Measurements from ENCODE around the gene KCTD4. TPM values are rescaled to one million over a fixed set of nuclear protein-coding genes. Genes with fewer than 3 reads are reported as not detected.
"Not testable (repeated sequence)": the region's sequence is repeated elsewhere in the genome, so short reads cannot be mapped to it uniquely, and the experiment has no call there.

Gene KCTD4
- polyA plus RNA-seq, 6 donors from 2014 or later: 0.21 to 0.40 (median 0.35) TPM; not detected in 3

DNA sequence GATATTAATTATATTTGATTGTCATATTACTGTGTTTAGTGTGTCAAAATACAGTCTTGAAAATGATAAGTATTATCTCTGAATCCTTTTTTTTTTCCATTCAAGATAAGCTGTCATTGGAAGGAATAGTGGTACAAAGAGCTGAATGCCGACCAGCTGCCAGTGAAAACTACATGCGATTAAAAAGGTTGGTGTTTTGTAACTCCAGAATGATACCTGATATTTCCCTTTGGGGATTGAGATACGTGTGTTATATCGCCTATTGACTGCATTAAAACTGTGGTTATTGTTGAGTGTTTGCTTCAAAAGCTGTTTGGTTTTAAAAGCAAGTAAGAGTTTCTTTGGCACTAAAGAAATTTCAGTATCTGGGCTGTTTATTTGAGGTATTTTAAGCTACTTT lies 6.5 kb upstream of the KCTD4 start:
- Mint-ChIP-seq H3K36me3 (peaks cover 20 to 23% of the 10 kb centered on the region in 2 donors), H3K9me3 (peaks cover 0 to 2% (median 0%) of the 10 kb centered on the region in 7 donors), H3K27me3 (no peaks in the 10 kb centered on the region), H3K4me3 (no peak overlapping the region), H3K4me1 (peaks cover 4 to 20% (median 9%) of the 10 kb centered on the region in 3 donors), H3K27ac (no peak overlapping the region)
- no peak for ATAC-seq (ENCODE audit: low read depth in 2 of 2)
- DNase-seq: no peak

DNA sequence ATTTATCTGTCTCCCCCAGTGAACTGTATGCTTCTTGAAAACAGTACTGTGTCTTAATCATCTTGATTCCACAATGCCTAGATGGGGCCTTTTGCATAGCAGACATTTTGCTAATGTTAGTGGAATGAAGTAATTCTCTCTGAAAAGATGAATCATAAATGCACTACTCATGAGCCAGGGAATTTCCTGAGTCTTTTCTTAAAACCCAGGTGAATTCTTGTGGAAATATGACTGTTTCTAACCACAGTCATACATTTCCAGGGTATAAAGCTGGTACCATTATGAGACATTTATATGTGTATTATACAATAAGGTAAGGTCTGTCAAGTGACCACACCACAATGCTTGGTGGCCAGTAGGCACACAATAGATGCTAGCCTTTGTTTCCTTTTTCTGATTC lies 5.5 kb upstream of the KCTD4 start:
- Mint-ChIP-seq H3K4me1 (peaks cover 4 to 19% (median 15%) of the 10 kb centered on the region in 3 donors), H3K27me3 (no peaks in the 10 kb centered on the region), H3K9me3 (peaks cover 0 to 4% (median 0%) of the 10 kb centered on the region in 7 donors), H3K4me3 (no peak overlapping the region), H3K27ac (no peak overlapping the region), H3K36me3 (peaks cover 20 to 31% of the 10 kb centered on the region in 2 donors)
- ATAC-seq (ENCODE audit: low read depth in 2 of 2) (no peak), DNase-seq (no peak)

DNA sequence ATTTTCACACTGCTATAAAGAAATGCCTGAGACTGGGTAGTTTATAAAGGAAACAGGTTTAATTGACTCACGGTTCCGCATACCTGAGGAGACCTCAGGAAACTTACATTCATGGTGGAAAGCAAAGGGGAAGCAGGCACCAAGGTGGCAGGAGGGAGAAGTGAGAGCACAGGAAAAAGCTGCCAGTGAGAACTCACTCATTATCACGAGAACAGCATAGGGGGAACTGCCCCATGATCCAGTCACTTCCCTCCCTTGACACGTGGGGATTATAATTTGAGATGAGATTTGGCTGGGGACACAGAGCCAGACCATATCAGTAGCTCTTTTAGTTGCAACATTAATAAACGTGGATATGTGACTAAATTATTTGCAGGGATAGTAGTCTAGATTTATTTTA lies 4.3 kb upstream of the KCTD4 start:
- Mint-ChIP-seq H3K36me3 (peaks cover 11 to 22% of the 10 kb centered on the region in 2 donors), H3K4me1 (peaks cover 4 to 15% (median 11%) of the 10 kb centered on the region in 3 donors), H3K4me3 (no peak overlapping the region), H3K27me3 (no peaks in the 10 kb centered on the region), H3K27ac (peak overlapping the region in 2 of 6 donors; percentile 13 to 74), H3K9me3 (peaks cover 0 to 4% (median 0%) of the 10 kb centered on the region in 7 donors)
- ATAC-seq (ENCODE audit: low read depth in 2 of 2): peak in 1 of 2 donors; percentile 40
- DNase-seq: no peak

DNA sequence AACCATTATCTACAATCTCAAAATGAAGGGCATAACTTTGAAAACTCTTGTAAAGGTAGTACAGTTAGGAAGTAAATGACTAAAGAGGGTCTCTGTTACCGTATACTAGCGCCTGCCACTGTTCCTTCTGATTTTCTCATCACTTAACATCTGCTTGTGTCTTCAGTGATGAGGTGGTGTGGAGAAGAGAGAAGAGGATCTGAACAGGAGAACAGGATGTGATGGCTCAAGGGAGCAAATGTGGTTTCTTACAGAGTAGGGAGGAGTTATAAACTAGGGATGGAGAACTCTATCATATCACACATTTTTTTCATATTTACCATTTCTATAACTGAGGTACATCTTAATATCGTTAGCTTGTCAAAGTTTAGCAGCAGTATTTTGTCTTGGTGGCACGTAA lies 1.1 kb downstream of the KCTD4 start:
- H3K9me3 Mint-ChIP-seq: peaks cover 0 to 4% (median 0%) of the 10 kb centered on the region in 7 donors
- H3K27ac Mint-ChIP-seq: peak overlapping the region in 4 of 6 donors; percentile 2 to 57 (median 16)

DNA sequence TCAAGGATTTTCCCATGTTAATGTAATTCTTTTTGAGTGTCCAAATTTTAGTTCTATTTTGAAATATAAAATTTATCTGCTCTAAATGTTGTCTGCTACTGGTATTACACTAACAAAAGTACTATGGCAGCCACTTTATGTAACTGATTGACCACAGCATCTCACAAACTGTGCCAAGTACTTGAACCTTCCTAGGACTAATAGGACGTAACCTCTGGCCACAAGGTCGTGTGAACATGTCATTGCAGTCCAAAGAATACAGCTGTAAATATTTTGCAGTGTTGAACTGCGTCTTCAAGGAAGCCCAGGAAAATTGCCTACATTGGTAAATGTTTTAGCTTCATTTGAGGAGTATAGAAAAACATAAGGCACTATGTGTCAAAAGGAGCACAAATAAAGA lies 1.9 kb downstream of the KCTD4 start:
- peaks cover 0 to 4% (median 0%) of the 10 kb centered on the region in 7 donors for H3K9me3 Mint-ChIP-seq
- peaks cover 25 to 32% (median 29%) of the 10 kb centered on the region in 3 donors for H3K4me1 Mint-ChIP-seq
- H3K36me3 Mint-ChIP-seq: peaks cover 7 to 16% of the 10 kb centered on the region in 2 donors
- no peak overlapping the region for H3K4me3 Mint-ChIP-seq
- ATAC-seq (ENCODE audit: low read depth in 2 of 2) (no peak), DNase-seq (no peak)
- no peaks in the 10 kb centered on the region for H3K27me3 Mint-ChIP-seq
- H3K27ac Mint-ChIP-seq: no peak overlapping the region

More for the DNA sequence above, 1.1 kb downstream of the KCTD4 start:
- Mint-ChIP-seq H3K36me3 (peaks cover 7 to 16% of the 10 kb centered on the region in 2 donors), H3K4me1 (peaks cover 21 to 33% (median 30%) of the 10 kb centered on the region in 3 donors), H3K4me3 (no peak overlapping the region), H3K27me3 (no peaks in the 10 kb centered on the region)
- ATAC-seq (ENCODE audit: low read depth in 2 of 2) (no peak), DNase-seq (no peak)

DNA sequence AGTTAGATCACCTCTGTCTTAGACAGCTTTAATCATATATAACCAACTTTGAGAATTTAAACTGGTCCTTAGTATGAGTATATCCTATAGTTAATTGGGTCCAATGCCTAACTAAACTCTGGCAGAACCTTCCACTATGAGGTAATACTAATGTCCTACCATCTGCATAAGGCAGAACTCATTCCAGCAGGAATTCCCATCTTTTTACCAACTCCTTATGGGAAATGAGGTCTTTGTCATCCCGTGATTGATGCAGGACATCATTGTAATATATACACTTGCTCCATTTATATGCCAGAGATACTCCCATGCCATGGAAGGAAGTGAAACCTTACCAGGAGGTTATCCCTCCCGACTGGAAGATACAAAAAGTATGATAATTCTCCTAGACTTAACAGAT lies 2.8 kb downstream of the KCTD4 start:
- peaks cover 0 to 4% (median 0%) of the 10 kb centered on the region in 7 donors for H3K9me3 Mint-ChIP-seq
- H3K27ac Mint-ChIP-seq: no peak overlapping the region
- no peak for ATAC-seq (ENCODE audit: low read depth in 2 of 2)
- no peak overlapping the region for H3K4me3 Mint-ChIP-seq
- DNase-seq: no peak
- no peaks in the 10 kb centered on the region for H3K27me3 Mint-ChIP-seq
- peaks cover 25 to 32% (median 29%) of the 10 kb centered on the region in 3 donors for H3K4me1 Mint-ChIP-seq
- peaks cover 7 to 16% of the 10 kb centered on the region in 2 donors for H3K36me3 Mint-ChIP-seq

DNA sequence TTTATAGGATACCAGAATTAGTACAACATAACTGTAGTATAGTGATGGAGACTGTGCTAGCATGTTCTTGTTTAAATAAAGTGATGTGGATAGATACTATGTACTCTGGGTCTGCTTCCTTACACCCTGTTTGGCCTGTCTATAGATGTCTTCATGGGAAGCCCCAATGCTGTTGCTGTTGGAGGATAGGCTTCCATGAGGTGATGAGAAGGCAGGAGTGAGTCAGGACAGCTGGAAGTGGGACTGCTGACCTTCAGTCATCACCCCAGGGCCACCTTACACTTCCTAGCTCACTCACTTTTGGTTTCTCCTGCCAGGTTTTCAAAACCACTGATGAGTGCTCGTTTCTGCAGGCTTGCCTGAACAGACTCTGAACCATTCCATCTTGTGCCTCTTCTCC lies 4.2 kb downstream of the KCTD4 start:
- peak overlapping the region in 1 of 8 donors; percentile 18 for H3K4me3 Mint-ChIP-seq
- peak overlapping the region in 1 of 6 donors; percentile 93 for H3K27ac Mint-ChIP-seq
- peaks cover 25 to 28% (median 25%) of the 10 kb centered on the region in 3 donors for H3K4me1 Mint-ChIP-seq
- no peaks in the 10 kb centered on the region for H3K9me3 Mint-ChIP-seq
- DNase-seq (no peak), ATAC-seq (ENCODE audit: low read depth in 2 of 2) (no peak)
- H3K36me3 Mint-ChIP-seq: peaks cover 7 to 9% of the 10 kb centered on the region in 2 donors
- H3K27me3 Mint-ChIP-seq: no peaks in the 10 kb centered on the region

DNA sequence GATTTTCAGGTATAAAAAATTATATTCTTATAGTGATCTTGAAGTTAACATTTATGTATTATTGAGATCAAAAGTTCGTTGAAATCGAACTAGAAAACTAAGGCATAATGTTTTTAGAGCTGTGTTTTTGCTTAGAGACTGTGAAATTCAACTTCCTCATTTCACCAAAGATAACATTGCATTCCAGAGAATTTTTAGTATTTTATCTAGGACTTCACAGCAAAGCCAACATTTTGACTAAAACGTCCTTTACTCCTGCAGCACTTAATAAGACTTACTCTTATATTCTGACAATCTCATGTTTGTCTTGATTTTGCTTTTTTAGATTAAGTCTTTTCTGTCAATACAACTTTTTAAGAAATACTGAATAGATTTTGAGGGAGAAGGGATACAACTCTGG lies 4.7 kb downstream of the KCTD4 start:
- Mint-ChIP-seq H3K27me3 (no peaks in the 10 kb centered on the region), H3K27ac (no peak overlapping the region), H3K36me3 (peaks cover 6 to 7% of the 10 kb centered on the region in 2 donors), H3K4me3 (peak overlapping the region in 1 of 8 donors; percentile 12), H3K4me1 (peaks cover 25 to 27% (median 25%) of the 10 kb centered on the region in 3 donors), H3K9me3 (no peaks in the 10 kb centered on the region)
- DNase-seq (no peak), ATAC-seq (ENCODE audit: low read depth in 2 of 2) (no peak)

DNA sequence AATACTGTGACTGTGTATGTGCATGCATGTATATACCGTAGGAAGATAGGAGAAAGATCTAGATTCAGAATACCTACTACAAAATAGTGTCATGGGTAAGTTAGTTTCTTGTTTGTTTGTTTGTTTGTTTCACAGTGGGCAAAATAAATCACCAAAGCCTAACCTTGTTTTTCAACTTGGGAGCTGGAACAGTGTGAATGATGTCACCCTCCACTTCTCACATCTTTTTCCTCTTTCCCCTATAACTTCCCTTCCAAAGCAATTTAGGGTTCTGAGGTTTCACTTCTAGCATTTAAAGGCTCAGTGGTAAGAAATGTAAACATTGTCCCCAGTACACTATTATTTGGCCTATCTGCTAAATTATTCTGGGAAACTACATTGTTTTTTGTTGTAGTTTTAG lies 5.4 kb downstream of the KCTD4 start:
- Mint-ChIP-seq H3K36me3 (peaks cover 6 to 7% of the 10 kb centered on the region in 2 donors), H3K4me3 (peak overlapping the region in 4 of 8 donors; percentile 9 to 54 (median 14)), H3K27ac (peak overlapping the region in 1 of 6 donors; percentile 1), H3K9me3 (no peaks in the 10 kb centered on the region), H3K27me3 (no peaks in the 10 kb centered on the region), H3K4me1 (peaks cover 25 to 27% (median 25%) of the 10 kb centered on the region in 3 donors)
- ATAC-seq (ENCODE audit: low read depth in 2 of 2) (peak in 1 of 2 donors; percentile 45), DNase-seq (no peak)

DNA sequence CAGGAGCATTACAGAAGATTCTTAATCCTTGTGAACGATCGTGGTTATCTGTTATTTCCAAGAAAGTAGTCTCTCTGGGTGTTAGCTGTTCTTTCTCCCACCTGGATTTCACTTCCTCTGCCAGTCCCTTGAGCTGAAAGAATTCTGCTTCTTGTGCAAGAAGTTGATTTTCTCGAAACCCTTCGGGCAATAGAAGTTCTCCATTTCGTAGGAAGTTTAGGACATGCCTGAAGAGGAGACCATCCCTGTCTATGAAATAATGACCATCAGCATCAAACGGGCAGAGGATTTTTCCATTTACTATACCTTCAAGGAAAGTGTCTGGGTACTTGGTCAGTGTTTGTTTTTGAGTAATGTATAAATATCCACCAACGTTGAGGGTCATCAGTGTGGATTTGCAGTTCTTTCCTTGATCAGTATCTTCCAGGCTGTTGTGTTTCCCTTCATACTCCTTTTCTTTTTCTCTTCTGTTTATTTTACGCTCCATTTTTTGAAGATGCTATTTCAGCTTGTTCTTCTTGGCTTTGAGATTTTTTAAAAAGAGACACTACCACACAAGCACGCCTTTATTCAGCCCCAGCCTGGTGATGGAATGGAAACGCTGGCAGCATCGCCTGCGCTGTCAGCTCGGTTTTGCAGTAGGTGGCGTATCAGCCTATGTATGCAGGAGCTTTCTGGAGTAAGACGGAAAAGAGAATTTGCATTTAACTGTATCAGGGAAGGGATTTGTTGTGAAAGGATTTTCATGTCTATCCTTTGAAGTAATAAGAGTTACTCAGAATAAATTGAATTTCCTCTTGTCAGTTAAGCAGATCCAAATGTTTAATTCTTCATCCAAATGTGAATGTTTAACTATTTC lies 6.5 kb downstream of the KCTD4 start:
- no peak for ATAC-seq (ENCODE audit: low read depth in 2 of 2)
- H3K4me3 Mint-ChIP-seq: no peak overlapping the region

DNA sequence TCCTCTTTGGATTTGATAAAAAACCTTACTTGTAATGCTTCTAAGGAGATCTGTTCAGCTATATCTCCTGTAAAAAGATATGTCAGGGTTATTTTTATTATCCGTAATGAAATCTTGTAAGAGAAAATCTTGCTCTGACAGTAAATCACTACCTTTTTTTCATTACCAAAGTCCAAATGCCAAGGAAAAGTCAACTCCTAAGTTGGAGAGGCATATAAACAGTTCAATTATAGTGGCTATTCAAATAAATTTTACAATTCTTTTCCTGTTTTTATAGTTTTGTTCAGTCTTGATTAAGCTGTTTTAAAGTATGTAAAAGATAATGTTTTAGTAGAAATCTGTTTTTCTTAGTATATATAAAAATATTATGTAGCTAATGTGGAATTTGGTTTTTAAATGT lies 9.0 kb downstream of the KCTD4 start:
- DNase-seq (no peak), ATAC-seq (ENCODE audit: low read depth in 2 of 2) (no peak)
- Mint-ChIP-seq H3K4me3 (no peak overlapping the region), H3K9me3 (peaks cover 0 to 3% (median 0%) of the 10 kb centered on the region in 7 donors), H3K27ac (no peak overlapping the region), H3K27me3 (no peaks in the 10 kb centered on the region), H3K4me1 (peaks cover 9 to 20% (median 18%) of the 10 kb centered on the region in 3 donors), H3K36me3 (peaks cover 0 to 9% of the 10 kb centered on the region in 2 donors)

More for the DNA sequence above, 6.5 kb downstream of the KCTD4 start:
- Mint-ChIP-seq H3K27me3 (no peaks in the 10 kb centered on the region), H3K36me3 (peaks cover 0 to 1% of the 10 kb centered on the region in 2 donors), H3K4me1 (peaks cover 19 to 22% (median 21%) of the 10 kb centered on the region in 3 donors), H3K27ac (no peak overlapping the region), H3K9me3 (no peaks in the 10 kb centered on the region)
- no peak for DNase-seq

DNA sequence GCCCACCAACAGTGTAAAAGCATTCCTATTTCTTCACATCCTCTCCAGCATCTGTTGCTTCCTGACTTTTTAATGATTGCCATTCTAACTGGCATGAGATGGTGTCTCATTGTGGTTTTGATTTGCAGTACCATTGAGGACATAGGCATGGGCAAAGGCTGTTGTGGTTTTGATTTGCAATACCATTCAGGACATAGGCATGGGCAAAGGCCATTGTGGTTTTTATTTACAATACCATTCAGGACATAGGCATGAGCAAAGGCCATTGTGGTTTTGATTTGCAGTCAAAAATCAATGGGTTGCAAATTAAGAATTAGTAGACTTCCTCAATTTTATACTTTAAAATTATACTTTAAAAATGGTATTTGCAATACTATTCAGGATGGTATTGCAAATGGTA lies 11.3 kb downstream of the KCTD4 start:
- not testable (repeated sequence) for H3K27ac Mint-ChIP-seq; DNase-seq; H3K36me3 Mint-ChIP-seq; H3K9me3 Mint-ChIP-seq; H3K27me3 Mint-ChIP-seq; ATAC-seq (ENCODE audit: low read depth in 2 of 2); H3K4me3 Mint-ChIP-seq
- peaks cover 5 to 11% (median 10%) of the 10 kb centered on the region in 3 donors for H3K4me1 Mint-ChIP-seq

DNA sequence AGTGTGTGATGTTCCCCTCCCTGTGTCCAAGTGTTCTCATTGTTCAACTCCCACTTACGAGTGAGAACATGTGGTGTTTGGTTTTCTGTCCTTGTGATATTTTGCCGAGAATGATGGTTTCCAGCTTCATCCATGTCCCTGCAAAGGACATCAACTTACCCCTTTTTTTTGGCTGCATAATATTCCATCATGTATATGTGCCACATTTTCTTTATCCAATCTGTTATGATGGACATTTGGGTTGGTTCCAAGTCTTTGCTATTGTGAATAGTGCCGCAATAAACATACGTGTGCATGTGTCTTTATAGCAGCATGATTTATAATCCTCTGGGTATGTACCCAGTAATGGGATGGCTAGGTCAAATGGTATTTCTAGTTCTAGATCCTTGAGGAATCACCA lies 11.8 kb downstream of the KCTD4 start:
- not testable (repeated sequence) for H3K4me3 Mint-ChIP-seq; H3K9me3 Mint-ChIP-seq; H3K27me3 Mint-ChIP-seq; DNase-seq; ATAC-seq (ENCODE audit: low read depth in 2 of 2); H3K27ac Mint-ChIP-seq
- H3K36me3 Mint-ChIP-seq: peaks cover 4 to 13% of the 10 kb centered on the region in 2 donors
- peaks cover 9 to 13% (median 10%) of the 10 kb centered on the region in 3 donors for H3K4me1 Mint-ChIP-seq

DNA sequence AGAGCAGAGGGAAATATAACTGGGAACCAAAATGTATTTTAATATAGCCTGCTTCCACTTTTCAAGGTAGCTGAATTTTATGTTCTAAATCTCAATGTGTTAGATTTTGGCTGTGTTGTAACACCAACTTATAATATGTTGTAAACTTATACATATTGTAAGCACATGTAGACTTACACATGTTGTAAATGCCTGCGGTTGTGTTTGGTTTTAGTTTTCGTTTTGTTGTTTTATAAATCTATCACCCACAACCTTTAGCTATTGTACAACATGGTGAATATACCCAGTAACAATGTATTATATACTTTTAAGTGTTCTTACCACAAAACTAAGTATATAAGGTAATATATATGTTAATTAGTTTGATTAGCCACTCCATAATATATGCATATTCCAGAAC lies 15.6 kb downstream of the KCTD4 start:
- Mint-ChIP-seq H3K27me3 (no peaks in the 10 kb centered on the region), H3K36me3 (peaks cover 6 to 23% of the 10 kb centered on the region in 2 donors), H3K9me3 (peaks cover 0 to 7% (median 3%) of the 10 kb centered on the region in 7 donors)

More for the DNA sequence above, 15.6 kb downstream of the KCTD4 start:
- peaks cover 15 to 29% (median 29%) of the 10 kb centered on the region in 3 donors for H3K4me1 Mint-ChIP-seq
- DNase-seq (no peak), ATAC-seq (ENCODE audit: low read depth in 2 of 2) (no peak)
- peak overlapping the region in 2 of 8 donors; percentile 58 to 71 for H3K4me3 Mint-ChIP-seq
- H3K27ac Mint-ChIP-seq: peak overlapping the region in 5 of 6 donors; percentile 39 to 86 (median 70)
